ENCODE measurements around the gene TMEM267.
"Not testable (repeated sequence)": the region's sequence is repeated elsewhere in the genome, so short reads cannot be mapped to it uniquely, and the experiment has no call there.

Gene TMEM267

DNA sequence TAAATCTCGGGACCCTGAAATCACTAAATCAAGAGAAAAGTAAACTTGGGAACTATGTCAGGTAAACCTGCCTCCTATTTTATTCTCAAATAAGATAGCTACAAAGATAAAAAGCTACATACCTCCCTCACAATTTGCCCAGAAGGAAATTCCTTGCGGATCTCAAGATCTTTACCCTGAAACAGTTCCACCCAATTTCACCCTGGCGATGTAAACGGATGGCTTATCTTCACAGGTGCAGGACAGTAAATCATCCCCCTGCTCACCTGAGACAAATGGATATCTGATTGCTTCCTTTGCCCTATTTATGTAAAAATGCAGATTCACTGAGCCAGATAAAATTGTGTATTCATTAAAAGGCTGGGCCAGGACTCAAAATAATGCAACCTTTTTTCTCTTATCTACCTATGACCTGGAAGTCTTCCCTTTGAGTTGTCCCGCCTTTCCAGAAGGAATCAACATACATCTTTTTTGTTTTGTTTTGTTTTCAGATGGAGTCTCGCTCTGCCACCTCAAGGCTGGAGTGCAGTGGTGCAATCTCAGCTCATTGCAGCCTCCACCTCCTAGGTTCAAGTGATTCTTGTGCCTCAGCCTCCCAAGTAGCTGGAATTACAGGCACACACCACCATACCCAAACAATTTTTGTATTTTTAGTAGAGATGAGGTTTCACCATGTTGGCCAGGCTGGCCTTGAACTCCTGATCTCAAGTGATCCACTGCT is 13.8 kb downstream of the TMEM267 start:
- Histone ChIP-seq H3K9me3 (ENCODE audit: low read depth, low read length) (peaks cover 13% of the 10 kb centered on the region), H3K4me3 (no peak overlapping the region), H3K27ac (no peak overlapping the region), H3K36me3 (ENCODE audit: insufficient read depth, low read length) (peaks cover 32% of the 10 kb centered on the region; the same call in 1 of the 2 replicates), H3K9ac (ENCODE audit: insufficient read length) (no peak overlapping the region)
- TF ChIP-seq FOXP2 (optimal IDR thresholded peaks at IDR 0.05; ENCODE audit: control extremely low read depth, extremely low read length, insufficient read depth) (no peak), EZH2 (IDR thresholded peaks at IDR 0.05) (no peak), POLR2AphosphoS5 (IDR thresholded peaks at IDR 0.05; ENCODE audit: borderline replicate concordance, low read depth, low read length) (no peak)
- DNase-seq (ENCODE audit: low read depth, low spot score): no peak

DNA sequence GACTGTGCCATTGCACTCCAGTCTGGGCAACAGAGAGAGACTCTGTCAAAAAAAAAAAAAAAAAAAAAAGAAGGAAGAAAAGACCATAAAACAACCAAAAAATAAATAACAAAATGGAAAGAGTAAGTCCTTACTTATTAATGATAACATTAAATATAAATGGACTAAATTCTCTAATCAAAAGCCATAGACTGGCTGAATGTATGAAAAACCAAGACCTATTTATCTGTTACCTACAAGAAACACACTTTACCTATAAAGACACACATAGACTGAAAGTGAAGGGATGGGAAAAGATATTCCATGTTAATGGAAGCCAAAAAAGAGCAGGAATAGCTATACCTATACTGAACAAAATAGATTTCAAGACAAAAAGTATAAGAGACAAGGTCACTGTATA is 16.6 kb downstream of the TMEM267 start:
- Histone ChIP-seq H3K4me3 (no peak overlapping the region), H3K27ac (no peak overlapping the region), H3K9me3 (ENCODE audit: low read depth, low read length) (peaks cover 13% of the 10 kb centered on the region), H3K36me3 (ENCODE audit: insufficient read depth, low read length) (peaks cover 28% of the 10 kb centered on the region; the same call in 1 of the 2 replicates), H3K9ac (ENCODE audit: insufficient read length) (no peak overlapping the region)
- DNase-seq (ENCODE audit: low read depth, low spot score): no peak
- no peak for TF ChIP-seq POLR2AphosphoS5 (IDR thresholded peaks at IDR 0.05; ENCODE audit: borderline replicate concordance, low read depth, low read length)
- no peak for TF ChIP-seq FOXP2 (optimal IDR thresholded peaks at IDR 0.05; ENCODE audit: control extremely low read depth, extremely low read length, insufficient read depth)

DNA sequence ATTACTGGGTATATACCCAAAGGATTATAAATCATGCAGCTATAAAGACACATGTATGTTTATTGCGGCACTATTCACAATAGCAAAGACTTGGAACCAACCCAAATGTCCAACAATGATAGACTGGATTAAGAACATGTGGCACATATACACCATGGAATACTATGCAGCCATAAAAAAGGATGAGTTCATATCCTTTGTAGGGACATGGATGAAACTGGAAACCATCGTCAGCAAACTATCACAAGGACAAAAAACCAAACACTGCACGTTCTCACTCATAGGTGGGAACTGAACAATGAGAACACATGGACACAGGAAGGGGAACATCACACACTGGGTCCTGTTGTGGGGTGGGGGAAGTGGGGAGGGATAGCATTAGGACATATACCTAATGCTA is 18.2 kb downstream of the TMEM267 start:
- peaks cover 31% of the 10 kb centered on the region; the same call in 1 of the 2 replicates for H3K36me3 ChIP-seq (ENCODE audit: insufficient read depth, low read length)
- H3K9ac ChIP-seq (ENCODE audit: insufficient read length); DNase-seq (ENCODE audit: low read depth, low spot score); H3K27ac ChIP-seq; H3K9me3 ChIP-seq (ENCODE audit: low read depth, low read length); H3K4me3 ChIP-seq: not testable (repeated sequence)

DNA sequence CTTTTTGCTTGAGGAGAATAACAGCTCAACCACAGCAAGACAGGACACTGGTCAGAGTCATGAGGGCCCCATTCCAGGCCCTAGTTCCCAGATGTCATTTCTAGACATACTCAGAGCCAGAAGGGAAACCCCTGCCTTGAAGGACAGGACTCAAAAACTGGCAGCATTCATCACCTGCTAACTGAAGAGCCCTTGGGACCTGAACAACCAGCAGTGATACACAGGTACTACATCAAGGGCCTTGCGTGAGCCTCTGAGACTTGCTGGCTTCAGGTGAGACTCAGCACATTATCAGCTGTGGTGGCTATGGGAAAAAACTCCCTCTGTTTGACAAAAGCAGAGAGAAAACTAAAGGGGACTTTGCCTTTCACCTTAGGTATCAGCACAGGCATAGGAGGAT is 22.6 kb downstream of the TMEM267 start:
- TF ChIP-seq FOXP2 (optimal IDR thresholded peaks at IDR 0.05; ENCODE audit: control extremely low read depth, extremely low read length, insufficient read depth) (no peak), POLR2AphosphoS5 (IDR thresholded peaks at IDR 0.05; ENCODE audit: borderline replicate concordance, low read depth, low read length) (no peak), EZH2 (IDR thresholded peaks at IDR 0.05) (no peak)
- no peak overlapping the region for H3K9ac ChIP-seq (ENCODE audit: insufficient read length)
- H3K36me3 ChIP-seq (ENCODE audit: insufficient read depth, low read length): peaks cover 17% of the 10 kb centered on the region
- H3K27ac ChIP-seq: no peak overlapping the region
- H3K9me3 ChIP-seq (ENCODE audit: low read depth, low read length): no peaks in the 10 kb centered on the region
- H3K4me3 ChIP-seq: no peak overlapping the region
- no peak for DNase-seq (ENCODE audit: low read depth, low spot score)

DNA sequence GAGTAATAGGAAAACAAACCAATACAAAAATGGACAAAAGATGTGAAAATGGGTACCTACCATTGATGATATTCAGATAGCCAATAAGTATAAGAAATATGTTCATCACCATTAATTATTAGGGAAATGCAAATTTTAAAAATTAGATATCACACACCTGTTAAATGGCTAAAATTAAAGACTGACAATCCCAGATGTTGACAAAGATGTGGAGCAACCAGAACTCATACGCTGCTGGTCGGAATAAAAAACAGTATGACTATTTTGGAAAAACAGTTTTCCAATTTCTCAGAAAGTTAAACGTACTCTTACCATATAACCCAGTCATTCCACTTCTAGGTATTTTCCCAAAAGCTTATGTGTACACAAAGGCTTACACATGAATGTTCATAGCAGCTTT is 27.1 kb downstream of the TMEM267 start:
- no peak overlapping the region for H3K4me3 ChIP-seq
- H3K27ac ChIP-seq: no peak overlapping the region
- H3K36me3 ChIP-seq (ENCODE audit: insufficient read depth, low read length): peaks cover 24% of the 10 kb centered on the region
- no peak for DNase-seq (ENCODE audit: low read depth, low spot score)
- no peak overlapping the region for H3K9ac ChIP-seq (ENCODE audit: insufficient read length)
- H3K9me3 ChIP-seq (ENCODE audit: low read depth, low read length): no peaks in the 10 kb centered on the region
- no peak for TF ChIP-seq POLR2AphosphoS5 (IDR thresholded peaks at IDR 0.05; ENCODE audit: borderline replicate concordance, low read depth, low read length)
- no peak for TF ChIP-seq EZH2 (IDR thresholded peaks at IDR 0.05)
- TF ChIP-seq FOXP2 (optimal IDR thresholded peaks at IDR 0.05; ENCODE audit: control extremely low read depth, extremely low read length, insufficient read depth): no peak

DNA sequence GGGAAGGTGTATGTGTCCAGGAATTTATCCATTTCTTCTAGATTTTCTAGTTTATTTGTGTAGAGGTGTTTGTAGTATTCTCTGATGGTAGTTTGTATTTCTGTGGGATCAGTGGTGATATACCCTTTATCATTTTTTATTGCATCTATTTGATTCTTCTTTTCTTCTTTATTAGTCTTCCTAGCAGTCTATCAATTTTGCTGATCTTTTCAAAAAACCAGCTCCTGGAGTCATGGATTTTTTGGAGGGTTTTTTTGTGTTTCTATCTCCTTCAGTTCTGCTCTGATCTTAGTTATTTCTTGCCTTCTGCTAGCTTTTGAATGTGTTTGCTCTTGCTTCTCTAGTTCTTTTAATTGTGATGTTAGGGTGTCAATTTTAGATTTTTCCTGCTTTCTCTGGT is 42.1 kb downstream of the TMEM267 start:
- H3K9ac ChIP-seq (ENCODE audit: insufficient read length); DNase-seq (ENCODE audit: low read depth, low spot score); H3K9me3 ChIP-seq (ENCODE audit: low read depth, low read length); H3K4me3 ChIP-seq; H3K27ac ChIP-seq: not testable (repeated sequence)
- H3K36me3 ChIP-seq (ENCODE audit: insufficient read depth, low read length): peaks cover 22% of the 10 kb centered on the region

DNA sequence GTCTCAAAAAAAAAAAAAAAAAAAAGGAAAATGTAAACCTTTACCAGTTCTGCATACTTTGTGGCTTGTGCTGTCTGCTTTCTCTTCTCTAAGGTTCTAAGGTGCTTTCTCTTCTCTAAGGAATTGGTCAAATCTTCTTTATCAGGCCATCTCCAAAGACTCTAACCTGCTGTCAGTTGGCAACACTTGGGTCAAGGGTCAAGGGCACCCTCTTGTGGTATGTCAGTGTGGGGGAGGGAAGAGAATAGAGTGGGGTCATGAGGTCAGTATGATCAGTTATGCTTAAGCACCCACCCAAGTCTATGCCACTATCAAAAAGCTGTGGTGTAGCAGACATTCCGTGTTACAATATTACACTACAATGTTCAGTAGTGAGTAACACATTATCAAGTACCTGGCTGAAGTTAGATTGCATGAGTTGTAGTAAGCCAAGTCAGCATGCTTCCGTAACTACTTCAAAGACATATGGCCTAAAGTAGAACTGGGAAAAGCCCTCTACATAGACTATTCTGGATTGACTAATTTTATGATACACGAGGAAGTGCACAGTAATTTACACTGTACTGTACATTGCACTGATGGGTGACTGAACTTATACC is 46.5 kb downstream of the TMEM267 start:
- Histone ChIP-seq H3K27ac (no peak overlapping the region), H3K36me3 (ENCODE audit: insufficient read depth, low read length) (no peaks in the 10 kb centered on the region), H3K9ac (ENCODE audit: insufficient read length) (no peak overlapping the region), H3K4me3 (no peak overlapping the region), H3K9me3 (ENCODE audit: low read depth, low read length) (no peaks in the 10 kb centered on the region)
- TF ChIP-seq POLR2AphosphoS5 (IDR thresholded peaks at IDR 0.05; ENCODE audit: borderline replicate concordance, low read depth, low read length): no peak
- TF ChIP-seq FOXP2 (optimal IDR thresholded peaks at IDR 0.05; ENCODE audit: control extremely low read depth, extremely low read length, insufficient read depth): no peak
- TF ChIP-seq EZH2 (IDR thresholded peaks at IDR 0.05): no peak
- DNase-seq (ENCODE audit: low read depth, low spot score): no peak

DNA sequence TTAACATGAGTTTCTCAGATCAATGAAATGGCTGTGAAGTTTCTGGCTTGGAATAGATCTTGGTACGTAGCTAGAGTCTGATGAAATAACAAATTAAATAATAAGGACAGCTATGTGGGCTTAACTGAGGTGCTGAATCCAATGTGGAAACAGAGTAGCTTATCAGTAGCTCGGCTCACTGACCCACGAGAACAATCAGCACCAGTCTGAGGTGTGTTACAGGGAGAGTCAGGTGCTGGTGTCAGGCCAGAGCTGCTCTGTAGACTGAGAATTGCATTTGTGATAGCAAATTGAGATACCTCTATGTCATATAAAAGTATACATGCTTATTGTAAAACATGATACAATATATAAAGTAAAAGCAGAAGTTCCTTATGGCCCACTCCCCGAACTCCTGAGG is 50.3 kb downstream of the TMEM267 start:
- no peak for TF ChIP-seq FOXP2 (optimal IDR thresholded peaks at IDR 0.05; ENCODE audit: control extremely low read depth, extremely low read length, insufficient read depth)
- TF ChIP-seq EZH2 (IDR thresholded peaks at IDR 0.05): no peak
- no peak for TF ChIP-seq POLR2AphosphoS5 (IDR thresholded peaks at IDR 0.05; ENCODE audit: borderline replicate concordance, low read depth, low read length)
- DNase-seq (ENCODE audit: low read depth, low spot score): no peak

More for the DNA sequence above, 50.3 kb downstream of the TMEM267 start:
- Histone ChIP-seq H3K4me3 (no peak overlapping the region), H3K9ac (ENCODE audit: insufficient read length) (no peak overlapping the region), H3K27ac (no peak overlapping the region), H3K9me3 (ENCODE audit: low read depth, low read length) (no peaks in the 10 kb centered on the region), H3K36me3 (ENCODE audit: insufficient read depth, low read length) (no peaks in the 10 kb centered on the region)
